22Rv1 (cell line): Measurements from ENCODE around the gene GCN1.

Experiments
- ZFX ChIP-seq: fragments of 450-650 bp; IDR thresholded peaks from 2 replicates; pipeline ENCODE4 v1.6.1; 2017; ENCODE audit warnings: antibody characterized with exemption, borderline replicate concordance
- TF ChIP-seq, protein P1 (sequence below): fragments of 450-650 bp; IDR thresholded peaks from 2 replicates; pipeline ENCODE4 v1.5.1; 2017; ENCODE audit warnings: mild to moderate bottlenecking

DNA sequence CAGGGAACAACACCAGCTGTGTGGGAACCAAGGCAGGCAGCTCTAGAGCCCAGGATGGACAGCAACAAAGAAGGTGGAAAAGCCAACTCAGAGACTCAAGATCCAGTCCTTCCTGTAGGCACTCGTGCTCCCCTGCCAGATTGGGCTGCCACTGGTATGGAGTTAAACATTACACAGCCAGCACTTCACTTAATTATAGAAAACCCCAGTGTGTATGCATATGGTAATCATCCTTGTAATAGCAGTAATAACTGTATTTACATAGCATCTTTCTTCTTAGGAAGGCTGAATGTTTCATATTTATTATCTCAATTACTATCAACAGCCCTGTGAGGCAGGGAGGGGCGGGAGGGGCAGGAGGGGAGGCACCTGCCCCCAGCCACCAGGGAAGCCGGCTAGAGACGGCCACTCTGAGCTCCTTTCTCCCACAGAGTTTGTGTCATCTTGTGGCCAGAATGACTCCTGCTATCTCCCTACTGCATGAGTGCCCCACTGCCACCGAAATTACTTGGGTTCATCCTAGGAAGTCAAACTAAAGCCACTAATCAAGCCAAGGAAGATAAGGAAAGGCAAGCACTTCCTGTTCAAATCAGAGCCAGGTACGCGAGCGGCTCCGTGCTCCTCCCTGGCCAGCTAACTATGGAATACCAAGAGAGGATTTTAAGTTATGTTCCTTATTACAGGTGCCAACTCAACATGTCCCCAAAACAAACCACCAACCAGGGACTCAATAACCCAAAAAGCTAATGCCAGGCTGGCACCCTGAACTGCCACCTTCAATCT is 62.3 kb downstream of the GCN1 start:
- TF ChIP-seq, protein P1, sequence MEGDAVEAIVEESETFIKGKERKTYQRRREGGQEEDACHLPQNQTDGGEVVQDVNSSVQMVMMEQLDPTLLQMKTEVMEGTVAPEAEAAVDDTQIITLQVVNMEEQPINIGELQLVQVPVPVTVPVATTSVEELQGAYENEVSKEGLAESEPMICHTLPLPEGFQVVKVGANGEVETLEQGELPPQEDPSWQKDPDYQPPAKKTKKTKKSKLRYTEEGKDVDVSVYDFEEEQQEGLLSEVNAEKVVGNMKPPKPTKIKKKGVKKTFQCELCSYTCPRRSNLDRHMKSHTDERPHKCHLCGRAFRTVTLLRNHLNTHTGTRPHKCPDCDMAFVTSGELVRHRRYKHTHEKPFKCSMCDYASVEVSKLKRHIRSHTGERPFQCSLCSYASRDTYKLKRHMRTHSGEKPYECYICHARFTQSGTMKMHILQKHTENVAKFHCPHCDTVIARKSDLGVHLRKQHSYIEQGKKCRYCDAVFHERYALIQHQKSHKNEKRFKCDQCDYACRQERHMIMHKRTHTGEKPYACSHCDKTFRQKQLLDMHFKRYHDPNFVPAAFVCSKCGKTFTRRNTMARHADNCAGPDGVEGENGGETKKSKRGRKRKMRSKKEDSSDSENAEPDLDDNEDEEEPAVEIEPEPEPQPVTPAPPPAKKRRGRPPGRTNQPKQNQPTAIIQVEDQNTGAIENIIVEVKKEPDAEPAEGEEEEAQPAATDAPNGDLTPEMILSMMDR: no peak
- TF ChIP-seq ZFX: no peak
